Measurements from ENCODE around the gene UQCRHL. TPM values are rescaled to one million over a fixed set of nuclear protein-coding genes. Genes with fewer than 3 reads are reported as not detected.

The UQCRHL gene
- total and polyA plus RNA-seq, 11 donors, result 2.0 to 9.8 (median 4.2) TPM

- Histone ChIP-seq H3K36me3 (peaks cover 0 to 5% (median 0%) of the 10 kb centered on the region in 9 donors), H3K9me3 (no peaks in the 10 kb centered on the region), H3K27ac (peak overlapping the region in 10 of 12 donors; percentile 86 to 99 (median 95)), H3K4me3 (peak overlapping the region in 6 of 12 donors; percentile 13 to 94 (median 80)), H3K27me3 (no peaks in the 10 kb centered on the region), H3K4me1 (peaks cover 13 to 64% (median 53%) of the 10 kb centered on the region in 12 donors)
- DNase-seq (no peak), ATAC-seq (no peak)
- WGBS, 4 donors, result 51 to 65% (median 60%) methylated on average over 16 of the region's 16 CpGs
- intact Hi-C loops (cut with DNase I), result loop anchor here in 2 of 10 donors (5.0 kb wide), 1 partner anchor 36 kb away; no protein-coding TSS in a partner anchor
- TF ChIP-seq CTCF (IDR thresholded peaks at IDR 0.05) (no peak), POLR2A (IDR thresholded peaks at IDR 0.05) (no peak)
Observed at GRCh38 chr1:15851210-15852035, 44.0 kb upstream of the UQCRHL start.

DNA sequence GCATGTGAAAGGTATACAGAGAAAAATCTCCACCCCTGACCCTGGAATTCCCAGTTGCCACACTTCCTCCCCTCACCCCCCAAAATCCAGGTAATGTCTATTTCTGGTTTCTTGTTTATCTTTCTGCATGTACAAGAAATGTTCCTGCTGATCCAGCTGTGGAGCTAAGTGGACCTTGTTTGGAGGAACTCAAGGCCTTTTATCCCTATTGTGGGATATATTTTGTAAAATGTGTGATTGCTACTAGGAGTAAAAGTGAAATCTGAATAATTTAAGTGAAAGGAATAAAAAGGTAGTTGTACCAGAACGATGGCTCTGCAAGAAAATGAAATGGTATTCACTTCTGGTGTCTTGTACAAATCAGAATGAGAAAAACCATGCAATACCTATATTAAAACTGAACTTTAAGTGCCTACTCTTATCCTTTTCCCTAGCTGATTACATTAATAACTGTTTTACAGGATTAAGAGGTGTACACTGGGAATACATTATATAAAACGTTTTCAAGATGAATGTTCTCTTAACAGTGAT, 43.1 kb upstream of the UQCRHL start:
- H3K9me3 ChIP-seq, result no peaks in the 10 kb centered on the region
- H3K27ac ChIP-seq, result peak overlapping the region in 11 of 12 donors; percentile 86 to 99 (median 95)
- WGBS, 4 donors, result 8 to 13% (median 11%) methylated on average over 2 of the region's 2 CpGs
- TF ChIP-seq CTCF (IDR thresholded peaks at IDR 0.05), result no peak
- TF ChIP-seq POLR2A (IDR thresholded peaks at IDR 0.05), result no peak
- H3K27me3 ChIP-seq, result no peaks in the 10 kb centered on the region
- intact Hi-C loops (cut with DNase I), result loop anchor here in 2 of 10 donors (5.0 kb wide), 1 partner anchor 37 kb away; no protein-coding TSS in a partner anchor
- H3K4me1 ChIP-seq, result peaks cover 13 to 64% (median 50%) of the 10 kb centered on the region in 12 donors
- ATAC-seq (no peak), DNase-seq (no peak)
- H3K4me3 ChIP-seq, result peak overlapping the region; percentile 49 to 97 (median 82)
- H3K36me3 ChIP-seq, result peaks cover 0 to 5% (median 0%) of the 10 kb centered on the region in 9 donors

- ATAC-seq (peak in 3 of 4 donors; percentile 0 to 12 (median 3)), DNase-seq (peak in 4 of 5 donors; percentile 43 to 52 (median 50))
- TF ChIP-seq CTCF (IDR thresholded peaks at IDR 0.05) (no peak), POLR2A (IDR thresholded peaks at IDR 0.05) (no peak)
- WGBS, 4 donors, result 0 to 2% (median 1%) methylated on average over 16 of the region's 16 CpGs
- H3K4me1 ChIP-seq, result peaks cover 13 to 67% (median 48%) of the 10 kb centered on the region in 12 donors
- H3K36me3 ChIP-seq, result peaks cover 0 to 5% (median 0%) of the 10 kb centered on the region in 9 donors
- intact Hi-C loops (cut with DNase I), result loop anchor here in 8 of 10 donors (2.0 to 5.0 kb wide), 2 partner anchors 37 kb away; no protein-coding TSS in a partner anchor
- H3K9me3 ChIP-seq, result no peaks in the 10 kb centered on the region
- no peaks in the 10 kb centered on the region for H3K27me3 ChIP-seq
- H3K4me3 ChIP-seq, result peak overlapping the region; percentile 49 to 97 (median 82)
- H3K27ac ChIP-seq, result peak overlapping the region; percentile 82 to 99 (median 95)
Observed at GRCh38 chr1:15849775-15850324, 42.4 kb upstream of the UQCRHL start.

Measured in heart left ventricle (tissue), 16 donors.